Measurements from ENCODE around the gene ARHGAP15. TPM values are rescaled to one million over a fixed set of nuclear protein-coding genes. Genes with fewer than 3 reads are reported as not detected.

Gene ARHGAP15
- total RNA-seq, 1 experiment from 2014 or later, result not detected

- Histone ChIP-seq H3K27me3 (replicated peaks) (peaks cover 7% of the 10 kb centered on the region; the same call in 1 of the 2 replicates), H3K4me1 (replicated peaks) (no peaks in the 10 kb centered on the region), H3K4me3 (no peak overlapping the region), H3K9me3 (replicated peaks) (no peaks in the 10 kb centered on the region), H3K36me3 (no peaks in the 10 kb centered on the region), H3K27ac (no peak overlapping the region)
- DNase-seq (ENCODE audit: low read depth in 1 of 2, low spot score in 2 of 2), result no peak
Observed at GRCh38 chr2:143163499-143163898, 34.3 kb downstream of the ARHGAP15 start.

- H3K4me3 ChIP-seq, result no peak overlapping the region
- no peak for DNase-seq (ENCODE audit: low read depth in 1 of 2, low spot score in 2 of 2)
- no peaks in the 10 kb centered on the region for H3K4me1 ChIP-seq (replicated peaks)
- peaks cover 3% of the 10 kb centered on the region; the same call in 1 of the 2 replicates for H3K27me3 ChIP-seq (replicated peaks)
- no peak overlapping the region for H3K27ac ChIP-seq
- no peaks in the 10 kb centered on the region for H3K9me3 ChIP-seq (replicated peaks)
- H3K36me3 ChIP-seq, result no peaks in the 10 kb centered on the region
Observed at GRCh38 chr2:143165291-143165690, 36.1 kb downstream of the ARHGAP15 start.

GRCh38 chr2:143169105-143169504 lies 39.9 kb downstream of the ARHGAP15 start:
- Histone ChIP-seq H3K27me3 (replicated peaks) (peaks cover 2% of the 10 kb centered on the region; the same call in 1 of the 2 replicates), H3K9me3 (replicated peaks) (no peaks in the 10 kb centered on the region), H3K27ac (no peak overlapping the region), H3K4me3 (no peak overlapping the region), H3K4me1 (replicated peaks) (no peaks in the 10 kb centered on the region), H3K36me3 (no peaks in the 10 kb centered on the region)
- no peak for DNase-seq (ENCODE audit: low read depth in 1 of 2, low spot score in 2 of 2)

GRCh38 chr2:143171817-143172216 lies 42.6 kb downstream of the ARHGAP15 start:
- DNase-seq (ENCODE audit: low read depth in 1 of 2, low spot score in 2 of 2), result no peak
- 0 out of 2 replicates have a peak, but pooled peaks cover 2% of the 10 kb centered on the region for H3K27me3 ChIP-seq (replicated peaks)
- no peaks in the 10 kb centered on the region for H3K9me3 ChIP-seq (replicated peaks)
- H3K4me3 ChIP-seq, result no peak overlapping the region
- H3K36me3 ChIP-seq, result no peaks in the 10 kb centered on the region
- no peak overlapping the region for H3K27ac ChIP-seq
- no peaks in the 10 kb centered on the region for H3K4me1 ChIP-seq (replicated peaks)

- Histone ChIP-seq H3K4me1 (replicated peaks) (no peaks in the 10 kb centered on the region), H3K36me3 (no peaks in the 10 kb centered on the region), H3K9me3 (replicated peaks) (no peaks in the 10 kb centered on the region), H3K4me3 (no peak overlapping the region), H3K27me3 (replicated peaks) (0 out of 2 replicates have a peak, but pooled peaks cover 2% of the 10 kb centered on the region), H3K27ac (no peak overlapping the region)
- no peak for DNase-seq (ENCODE audit: low read depth in 1 of 2, low spot score in 2 of 2)
Observed at GRCh38 chr2:143175438-143175837, 46.2 kb downstream of the ARHGAP15 start.

- H3K4me1 ChIP-seq (replicated peaks), result no peaks in the 10 kb centered on the region
- H3K4me3 ChIP-seq, result no peak overlapping the region
- no peaks in the 10 kb centered on the region for H3K36me3 ChIP-seq
- H3K9me3 ChIP-seq (replicated peaks), result no peaks in the 10 kb centered on the region
- no peak for DNase-seq (ENCODE audit: low read depth in 1 of 2, low spot score in 2 of 2)
- H3K27ac ChIP-seq, result no peak overlapping the region
- 0 out of 2 replicates have a peak, but pooled peaks cover 2% of the 10 kb centered on the region for H3K27me3 ChIP-seq (replicated peaks)
Observed at GRCh38 chr2:143176606-143177005, 47.4 kb downstream of the ARHGAP15 start.

- Histone ChIP-seq H3K36me3 (no peaks in the 10 kb centered on the region), H3K27me3 (replicated peaks) (0 out of 2 replicates have a peak, but pooled peaks cover 2% of the 10 kb centered on the region), H3K27ac (no peak overlapping the region), H3K4me1 (replicated peaks) (no peaks in the 10 kb centered on the region), H3K4me3 (no peak overlapping the region), H3K9me3 (replicated peaks) (no peaks in the 10 kb centered on the region)
- no peak for DNase-seq (ENCODE audit: low read depth in 1 of 2, low spot score in 2 of 2)
Observed at GRCh38 chr2:143177096-143177786, 48.0 kb downstream of the ARHGAP15 start.

GRCh38 chr2:143181494-143181893 lies 52.3 kb downstream of the ARHGAP15 start:
- H3K27ac ChIP-seq, result no peak overlapping the region
- H3K4me3 ChIP-seq, result no peak overlapping the region
- no peaks in the 10 kb centered on the region for H3K9me3 ChIP-seq (replicated peaks)
- DNase-seq (ENCODE audit: low read depth in 1 of 2, low spot score in 2 of 2), result no peak
- H3K27me3 ChIP-seq (replicated peaks), result no peaks in the 10 kb centered on the region
- no peaks in the 10 kb centered on the region for H3K4me1 ChIP-seq (replicated peaks)
- no peaks in the 10 kb centered on the region for H3K36me3 ChIP-seq

GRCh38 chr2:143182649-143183048 lies 53.4 kb downstream of the ARHGAP15 start:
- no peak for DNase-seq (ENCODE audit: low read depth in 1 of 2, low spot score in 2 of 2)
- no peaks in the 10 kb centered on the region for H3K9me3 ChIP-seq (replicated peaks)
- no peak overlapping the region for H3K27ac ChIP-seq
- H3K4me3 ChIP-seq, result no peak overlapping the region
- H3K4me1 ChIP-seq (replicated peaks), result no peaks in the 10 kb centered on the region
- H3K36me3 ChIP-seq, result no peaks in the 10 kb centered on the region
- no peaks in the 10 kb centered on the region for H3K27me3 ChIP-seq (replicated peaks)

DNA sequence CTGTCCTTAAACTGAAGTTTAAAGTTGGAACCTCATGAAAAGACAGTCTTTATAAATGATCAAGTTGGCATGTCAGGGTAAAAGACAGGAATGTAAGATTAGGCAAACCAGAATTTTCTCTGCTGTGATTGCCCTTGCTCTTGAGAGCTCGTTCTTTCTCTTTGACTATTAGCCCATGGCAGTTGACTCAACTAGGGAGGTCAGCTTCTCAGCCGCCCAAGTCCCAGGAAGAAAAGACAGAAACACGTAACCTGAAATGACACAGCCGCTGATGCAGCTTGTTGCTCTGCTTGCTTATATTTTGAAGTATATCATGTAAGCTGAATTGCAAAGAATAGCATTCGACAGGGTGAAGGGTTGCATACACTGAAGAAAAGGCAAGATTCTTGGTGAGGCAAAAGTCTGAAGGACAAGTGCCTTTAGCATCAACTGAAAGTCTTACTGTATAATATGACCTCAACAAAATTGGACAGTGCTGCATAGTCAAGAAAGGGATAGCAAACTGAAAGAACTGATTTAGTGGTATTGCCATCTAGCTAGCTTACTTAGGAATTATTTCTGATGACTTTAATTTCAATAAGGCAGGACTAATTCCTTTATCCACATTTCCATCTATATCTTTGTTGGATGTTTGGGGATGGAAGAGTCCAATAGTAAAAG lies 54.7 kb downstream of the ARHGAP15 start:
- Histone ChIP-seq H3K4me3 (no peak overlapping the region), H3K36me3 (no peaks in the 10 kb centered on the region), H3K27ac (no peak overlapping the region), H3K4me1 (replicated peaks) (no peaks in the 10 kb centered on the region), H3K9me3 (replicated peaks) (no peaks in the 10 kb centered on the region), H3K27me3 (replicated peaks) (no peaks in the 10 kb centered on the region)
- DNase-seq (ENCODE audit: low read depth in 1 of 2, low spot score in 2 of 2), result no peak

GRCh38 chr2:143186876-143187275 lies 57.7 kb downstream of the ARHGAP15 start:
- no peak overlapping the region for H3K27ac ChIP-seq
- H3K4me1 ChIP-seq (replicated peaks), result no peaks in the 10 kb centered on the region
- no peak for DNase-seq (ENCODE audit: low read depth in 1 of 2, low spot score in 2 of 2)
- H3K9me3 ChIP-seq (replicated peaks), result no peaks in the 10 kb centered on the region
- H3K4me3 ChIP-seq, result no peak overlapping the region
- no peaks in the 10 kb centered on the region for H3K36me3 ChIP-seq
- no peaks in the 10 kb centered on the region for H3K27me3 ChIP-seq (replicated peaks)

GRCh38 chr2:143190431-143190830 lies 61.2 kb downstream of the ARHGAP15 start:
- no peaks in the 10 kb centered on the region for H3K36me3 ChIP-seq
- no peak for DNase-seq (ENCODE audit: low read depth in 1 of 2, low spot score in 2 of 2)
- peaks cover 4% of the 10 kb centered on the region for H3K27me3 ChIP-seq (replicated peaks)
- no peaks in the 10 kb centered on the region for H3K9me3 ChIP-seq (replicated peaks)
- no peak overlapping the region for H3K27ac ChIP-seq
- H3K4me1 ChIP-seq (replicated peaks), result no peaks in the 10 kb centered on the region
- no peak overlapping the region for H3K4me3 ChIP-seq

DNA sequence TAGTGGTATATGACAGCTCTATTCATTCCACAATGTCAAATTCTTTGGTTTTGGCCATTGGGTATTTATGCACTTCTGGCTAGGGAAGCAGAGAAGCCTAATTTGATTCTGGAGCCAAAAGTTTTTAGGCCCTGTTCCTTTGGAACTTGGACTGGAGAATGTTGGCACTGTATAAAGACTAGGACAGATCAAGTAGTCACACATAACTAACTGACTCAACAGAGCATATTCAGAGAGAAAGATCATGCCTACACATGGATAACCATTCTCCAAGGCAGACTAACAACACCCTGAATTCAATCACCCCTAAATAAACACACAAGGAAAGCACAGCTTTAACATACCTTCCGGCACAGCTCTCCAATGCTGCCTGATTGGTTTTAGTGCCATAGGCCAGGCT lies 62.9 kb downstream of the ARHGAP15 start:
- no peak overlapping the region for H3K4me3 ChIP-seq
- peaks cover 4% of the 10 kb centered on the region for H3K27me3 ChIP-seq (replicated peaks)
- no peak for DNase-seq (ENCODE audit: low read depth in 1 of 2, low spot score in 2 of 2)
- H3K9me3 ChIP-seq (replicated peaks), result no peaks in the 10 kb centered on the region
- no peaks in the 10 kb centered on the region for H3K36me3 ChIP-seq
- H3K27ac ChIP-seq, result no peak overlapping the region
- H3K4me1 ChIP-seq (replicated peaks), result no peaks in the 10 kb centered on the region

- H3K4me1 ChIP-seq (replicated peaks), result no peaks in the 10 kb centered on the region
- no peak overlapping the region for H3K4me3 ChIP-seq
- H3K27me3 ChIP-seq (replicated peaks), result peaks cover 4% of the 10 kb centered on the region
- H3K9me3 ChIP-seq (replicated peaks), result no peaks in the 10 kb centered on the region
- DNase-seq (ENCODE audit: low read depth in 1 of 2, low spot score in 2 of 2), result no peak
- no peaks in the 10 kb centered on the region for H3K36me3 ChIP-seq
- no peak overlapping the region for H3K27ac ChIP-seq
Observed at GRCh38 chr2:143192716-143193115, 63.5 kb downstream of the ARHGAP15 start.
